CD4-positive, alpha-beta T cell (primary cell): ENCODE data around the gene TENM4. TPM values are rescaled to one million over a fixed set of nuclear protein-coding genes. Genes with fewer than 3 reads are reported as not detected.

Source experiments
- ATAC-seq: fragments of 200-7000 bp; cut with Tn5 transposase; one replicate; pipeline ENCODE4 v1.10.0; 2022; ENCODE audit warnings: mild to moderate bottlenecking; ENCODE audit not compliant: poor library complexity
- CTCF ChIA-PET: fragments of 350-600 bp; sonication (Branson Sonifier 250); formaldehyde crosslinking; loops from one replicate; lab custom pipeline; 2021; ENCODE audit warnings: antibody characterized with exemption, inconsistent platforms; lab: Charles Lee
- POLR2A ChIA-PET: fragments of 350-600 bp; sonication (Branson Sonifier 250); formaldehyde crosslinking; loops from one replicate; lab custom pipeline; 2021; ENCODE audit warnings: antibody characterized with exemption, inconsistent platforms; lab: Charles Lee
- DNase-seq, 14 experiments: peaks; one replicate each; pipeline ENCODE4 v3.0.0-alpha.2; 2013 to 2020; ENCODE audit warnings: mixed read lengths in 2 of 14
- H3K27ac ChIP-seq, 2 donors: one replicate each; pipeline versions ENCODE4 v1.5.1 to v1.7.0; 2013; ENCODE audit warnings: low read length in 2 of 2, low read depth in 1 of 2, mild to moderate bottlenecking in 1 of 2
- H3K27me3 ChIP-seq, 2 experiments: 1 replicate in 1 of 2; 2 replicates in 1 of 2; pipeline versions ENCODE4 v1.6.1 to v1.7.0; 2013; ENCODE audit warnings: low read length in 2 of 2, control low read depth in 1 of 2, mild to moderate bottlenecking in 1 of 2, moderate library complexity in 1 of 2; ENCODE audit not compliant: insufficient read depth in 2 of 2, control insufficient read depth in 1 of 2
- H3K36me3 ChIP-seq: one replicate; pipeline ENCODE4 v1.6.1; 2013; ENCODE audit warnings: low read length, control low read depth; ENCODE audit not compliant: insufficient read depth
- H3K4me1 ChIP-seq: one replicate; pipeline ENCODE4 v1.6.1; 2013; ENCODE audit warnings: low read length, control low read depth; ENCODE audit not compliant: insufficient read depth
- H3K4me3 ChIP-seq: one replicate; pipeline ENCODE4 v1.5.1; 2013; ENCODE audit warnings: mild to moderate bottlenecking, low read length, moderate library complexity
- H3K9me3 ChIP-seq, 2 experiments: 1 replicate in 1 of 2; 2 replicates in 1 of 2; pipeline versions ENCODE4 v1.6.1 to v1.7.0; 2013; ENCODE audit warnings: low read length in 2 of 2, mild to moderate bottlenecking in 2 of 2, control low read depth in 1 of 2, moderate library complexity in 1 of 2; ENCODE audit not compliant: control insufficient read depth in 1 of 2, insufficient read depth in 1 of 2
- H3K27ac Mint-ChIP-seq: one replicate; pipeline ENCODE4 v1.8.0; 2020; ENCODE audit warnings: mixed read lengths
- H3K27me3 Mint-ChIP-seq: one replicate; pipeline ENCODE4 v1.8.0; 2021; ENCODE audit warnings: mixed read lengths
- H3K36me3 Mint-ChIP-seq: one replicate; pipeline ENCODE4 v1.8.0; 2021; ENCODE audit warnings: low read depth, mixed read lengths
- H3K4me1 Mint-ChIP-seq: one replicate; pipeline ENCODE4 v1.8.0; 2021; ENCODE audit warnings: low read depth, mixed read lengths
- H3K4me3 Mint-ChIP-seq: one replicate; pipeline ENCODE4 v1.8.0; 2020; ENCODE audit warnings: mild to moderate bottlenecking, mixed read lengths
- H3K9me3 Mint-ChIP-seq: one replicate; pipeline ENCODE4 v1.8.0; 2020; ENCODE audit warnings: mixed read lengths
- intact Hi-C, 2 experiments: fragments of 100-400 bp; cut with DNase I in 1 of 2; cut with micrococcal nuclease in 1 of 2; formaldehyde crosslinking; loops; one replicate each; pipeline versions ENCODE4 v1.15.1 to v1.9.0; 2023 to 2025; cut with DNase I, micrococcal nuclease
- total RNA-seq, 174 experiments: library from RNA in 2 of 174; stranded (reverse) in 2 of 174; gene quantifications; one replicate each; pipeline ENCODE4 v1.2.3 and lab custom pipeline; 2021 to 2026
- TF ChIP-seq, protein P1 (sequence below): fragments of 200-600 bp; IDR thresholded peaks from one replicate; pipeline ENCODE4 v1.8.0; 2022; ENCODE audit warnings: antibody characterized with exemption, mild to moderate bottlenecking

TENM4 gene
- total RNA-seq, 2 experiments from 2014 or later: 0.22 to 0.31 TPM

DNA sequence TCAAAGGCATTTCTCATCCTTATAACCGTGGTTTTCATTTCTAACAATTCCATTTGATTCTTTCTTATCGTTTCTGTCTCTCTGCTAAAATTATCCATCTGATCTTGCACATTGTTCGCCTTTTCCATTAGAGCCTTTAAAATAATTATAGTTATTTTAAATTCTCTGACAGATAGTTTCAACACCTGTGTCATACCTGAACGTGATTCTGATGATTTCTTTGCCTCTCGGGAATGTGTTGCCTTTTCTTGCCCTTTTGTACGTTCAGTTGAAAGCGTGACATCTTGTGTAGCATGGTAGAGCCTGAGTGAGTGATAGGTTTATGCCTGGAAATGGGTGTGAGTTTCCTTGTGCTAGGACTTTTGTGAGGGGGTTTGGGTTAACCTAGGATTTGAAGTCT is 744.7 kb downstream of the TENM4 start:
- intact Hi-C loops: no loop called here
- POLR2A ChIA-PET: no interaction called here
- H3K4me3 Mint-ChIP-seq: no peak overlapping the region
- no peaks in the 10 kb centered on the region for H3K9me3 Mint-ChIP-seq
- TF ChIP-seq, protein P1, sequence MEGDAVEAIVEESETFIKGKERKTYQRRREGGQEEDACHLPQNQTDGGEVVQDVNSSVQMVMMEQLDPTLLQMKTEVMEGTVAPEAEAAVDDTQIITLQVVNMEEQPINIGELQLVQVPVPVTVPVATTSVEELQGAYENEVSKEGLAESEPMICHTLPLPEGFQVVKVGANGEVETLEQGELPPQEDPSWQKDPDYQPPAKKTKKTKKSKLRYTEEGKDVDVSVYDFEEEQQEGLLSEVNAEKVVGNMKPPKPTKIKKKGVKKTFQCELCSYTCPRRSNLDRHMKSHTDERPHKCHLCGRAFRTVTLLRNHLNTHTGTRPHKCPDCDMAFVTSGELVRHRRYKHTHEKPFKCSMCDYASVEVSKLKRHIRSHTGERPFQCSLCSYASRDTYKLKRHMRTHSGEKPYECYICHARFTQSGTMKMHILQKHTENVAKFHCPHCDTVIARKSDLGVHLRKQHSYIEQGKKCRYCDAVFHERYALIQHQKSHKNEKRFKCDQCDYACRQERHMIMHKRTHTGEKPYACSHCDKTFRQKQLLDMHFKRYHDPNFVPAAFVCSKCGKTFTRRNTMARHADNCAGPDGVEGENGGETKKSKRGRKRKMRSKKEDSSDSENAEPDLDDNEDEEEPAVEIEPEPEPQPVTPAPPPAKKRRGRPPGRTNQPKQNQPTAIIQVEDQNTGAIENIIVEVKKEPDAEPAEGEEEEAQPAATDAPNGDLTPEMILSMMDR: no peak
- Histone ChIP-seq H3K4me3 (no peak overlapping the region), H3K9me3 (no peaks in the 10 kb centered on the region), H3K4me1 (no peaks in the 10 kb centered on the region), H3K27ac (no peak overlapping the region), H3K36me3 (no peaks in the 10 kb centered on the region), H3K27me3 (peaks cover 0 to 6% of the 10 kb centered on the region in 2 experiments)
- H3K4me1 Mint-ChIP-seq: no peaks in the 10 kb centered on the region
- CTCF ChIA-PET: no interaction called here
- H3K27ac Mint-ChIP-seq: no peak overlapping the region
- no peak for ATAC-seq
- peaks cover 48% of the 10 kb centered on the region for H3K27me3 Mint-ChIP-seq
- DNase-seq: no peak
- H3K36me3 Mint-ChIP-seq: no peaks in the 10 kb centered on the region

DNA sequence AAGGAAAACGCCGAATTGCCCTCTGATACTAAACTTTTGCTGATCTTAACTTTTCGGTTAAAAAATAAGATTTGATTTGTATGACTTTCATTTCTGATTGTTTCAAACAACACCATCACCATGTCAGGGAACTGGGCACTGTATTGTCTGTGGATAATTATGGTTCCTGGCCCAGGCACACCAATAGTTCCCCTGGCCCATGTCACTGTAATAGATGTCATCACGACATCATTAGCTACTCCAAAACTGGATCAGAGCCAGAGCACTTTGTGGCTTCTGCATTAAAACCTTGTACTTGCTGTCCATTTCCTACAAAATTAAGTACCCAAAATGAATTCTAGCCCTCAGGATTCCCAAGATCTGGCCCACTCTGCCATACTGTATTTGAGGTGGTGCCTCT is 746.7 kb downstream of the TENM4 start:
- Histone ChIP-seq H3K9me3 (no peaks in the 10 kb centered on the region), H3K4me1 (no peaks in the 10 kb centered on the region), H3K27me3 (peaks cover 0 to 3% of the 10 kb centered on the region in 2 experiments), H3K36me3 (no peaks in the 10 kb centered on the region), H3K27ac (no peak overlapping the region), H3K4me3 (no peak overlapping the region)
- ATAC-seq: no peak
- Mint-ChIP-seq H3K4me1 (no peaks in the 10 kb centered on the region), H3K9me3 (no peaks in the 10 kb centered on the region), H3K36me3 (no peaks in the 10 kb centered on the region), H3K27ac (no peak overlapping the region), H3K27me3 (peaks cover 49% of the 10 kb centered on the region), H3K4me3 (no peak overlapping the region)
- DNase-seq: no peak
- ChIA-PET POLR2A (no interaction called here), CTCF (no interaction called here)
- intact Hi-C loops: no loop called here
- TF ChIP-seq, protein P1: no peak

DNA sequence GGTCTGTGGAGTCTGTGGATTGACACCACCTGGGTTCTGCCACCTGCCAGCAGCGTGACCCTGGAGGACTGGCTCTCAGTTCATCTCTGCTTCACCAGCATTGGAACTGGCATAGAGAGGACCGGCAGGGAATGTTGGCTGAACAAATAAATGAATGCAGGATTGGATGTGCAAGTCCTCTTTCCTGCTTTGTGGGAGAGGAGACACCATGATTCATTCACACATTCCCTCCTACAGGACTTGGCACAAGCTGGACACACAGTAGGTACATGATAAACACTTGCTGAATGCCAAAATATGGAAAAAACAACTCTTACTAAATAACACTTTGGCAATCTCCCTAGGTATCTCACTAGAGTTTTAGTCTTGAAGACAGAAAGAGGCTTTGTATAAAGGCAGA is 749.6 kb downstream of the TENM4 start:
- Histone ChIP-seq H3K4me1 (no peaks in the 10 kb centered on the region), H3K27ac (no peak overlapping the region), H3K9me3 (no peaks in the 10 kb centered on the region), H3K4me3 (no peak overlapping the region), H3K27me3 (no peaks in the 10 kb centered on the region), H3K36me3 (no peaks in the 10 kb centered on the region)
- no peak for DNase-seq
- TF ChIP-seq, protein P1: no peak
- Mint-ChIP-seq H3K4me1 (no peaks in the 10 kb centered on the region), H3K4me3 (no peak overlapping the region), H3K9me3 (no peaks in the 10 kb centered on the region), H3K36me3 (no peaks in the 10 kb centered on the region), H3K27me3 (peaks cover 32% of the 10 kb centered on the region), H3K27ac (no peak overlapping the region)
- no peak for ATAC-seq
- intact Hi-C loops: no loop called here
- CTCF ChIA-PET: no interaction called here
- POLR2A ChIA-PET: no interaction called here
